NCI-H128 (cell line): ENCODE measurements around the gene KCNQ2.

Source experiments
- DNase-seq: peaks from one replicate; lab custom pipeline; 2025; ENCODE audit not compliant: unreplicated experiment; lab: John Stamatoyannopoulos, UW

KCNQ2 gene

GRCh38 chr20:63360850-63361518, 111.5 kb downstream of the KCNQ2 start, which contains the start of gene CHRNA4:
Gene CHRNA4, minus strand, starts transcription at chr20:63361349. Its CDS starts 184 bp downstream, at chr20:63361165.
- no peak for DNase-seq

- no peak for DNase-seq
These were observed 112.3 kb downstream of the KCNQ2 start for GRCh38 chr20:63359937-63360849.

- no peak for DNase-seq
These were observed 113.1 kb downstream of the KCNQ2 start for GRCh38 chr20:63359164-63359934.

- DNase-seq, result peak; percentile 32
These were observed 114.2 kb downstream of the KCNQ2 start for GRCh38 chr20:63357921-63358905.

GRCh38 chr20:63356931-63357879, 115.2 kb downstream of the KCNQ2 start:
- no peak for DNase-seq

GRCh38 chr20:63356511-63356910, 115.9 kb downstream of the KCNQ2 start:
- no peak for DNase-seq

DNA sequence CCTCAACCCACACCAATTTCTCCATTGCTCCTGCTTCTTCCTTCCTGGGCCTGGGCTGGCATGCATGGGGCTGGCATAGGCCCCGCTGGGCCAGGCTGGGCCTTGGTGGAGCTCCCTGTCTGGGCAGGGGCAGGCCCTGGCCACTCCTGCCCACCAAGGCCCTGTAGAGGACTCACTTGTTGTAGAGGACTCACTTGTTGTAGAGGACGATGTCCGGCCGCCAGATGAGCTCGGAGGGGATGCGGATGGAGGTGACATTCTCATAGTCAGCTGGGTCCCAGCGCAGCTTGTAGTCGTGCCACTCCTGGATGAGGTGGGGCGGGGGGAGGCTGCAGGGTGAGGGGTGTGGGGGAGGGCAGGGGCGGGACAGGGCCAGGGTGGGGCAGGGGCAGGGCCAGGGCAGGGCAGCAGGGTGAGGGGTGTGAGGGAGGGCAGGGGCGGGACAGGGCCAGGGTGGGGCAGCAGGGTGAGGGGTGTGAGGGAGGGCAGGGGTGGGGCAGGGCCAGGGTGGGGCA, 116.6 kb downstream of the KCNQ2 start:
- DNase-seq, result no peak

- no peak for DNase-seq
These were observed 117.7 kb downstream of the KCNQ2 start for GRCh38 chr20:63354636-63355350.

DNA sequence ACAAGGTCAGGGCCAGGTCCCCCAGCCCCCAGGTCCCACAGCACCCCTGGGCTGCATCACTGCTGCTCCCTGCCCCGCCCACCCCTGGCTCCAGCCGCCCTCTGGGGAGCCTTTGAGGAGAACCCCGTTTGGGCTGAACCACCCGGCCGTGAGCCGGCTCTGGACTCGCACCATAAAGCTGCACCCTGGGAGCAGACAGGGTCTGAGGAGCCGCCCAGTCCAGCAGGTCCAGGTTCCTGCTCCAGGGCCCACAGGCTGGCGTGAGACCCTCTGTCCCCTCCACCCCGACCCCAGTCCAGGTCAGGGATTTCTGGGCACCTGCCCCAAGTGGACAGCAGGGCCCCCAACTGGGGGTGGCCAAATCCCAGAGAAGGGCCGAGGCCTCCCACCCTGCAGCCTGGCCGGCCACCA, 119.6 kb downstream of the KCNQ2 start:
- no peak for DNase-seq

- no peak for DNase-seq
These were observed 120.5 kb downstream of the KCNQ2 start for GRCh38 chr20:63351811-63352591.

DNA sequence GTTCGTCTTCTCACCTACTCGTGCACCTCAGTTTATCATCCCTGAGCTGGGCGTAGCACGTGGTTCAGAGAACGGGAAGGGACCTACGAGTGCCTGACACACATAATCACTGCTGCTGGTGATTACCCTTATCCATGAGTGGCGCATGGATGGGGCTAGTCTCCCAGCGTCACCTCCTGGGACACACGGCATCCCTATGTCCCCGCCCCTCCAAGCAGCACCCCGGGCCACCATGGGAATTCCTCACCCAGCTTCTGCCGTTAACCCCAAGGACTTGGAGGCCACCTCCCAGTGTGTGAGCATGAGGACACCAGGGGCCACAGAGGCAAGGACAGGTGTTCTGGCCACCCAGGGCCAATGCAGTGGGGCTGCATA, 121.1 kb downstream of the KCNQ2 start:
- no peak for DNase-seq

GRCh38 chr20:63350597-63351325, 121.7 kb downstream of the KCNQ2 start:
- no peak for DNase-seq
